Measurements from ENCODE around the gene PCDH11Y. TPM values are rescaled to one million over a fixed set of nuclear protein-coding genes. Genes with fewer than 3 reads are reported as not detected.
"Not testable (repeated sequence)": the region's sequence is repeated elsewhere in the genome, so short reads cannot be mapped to it uniquely, and the experiment has no call there.

PCDH11Y gene
- polyA plus RNA-seq (2014; cell fraction: cytosol; rRNA removed), result not detected in 2 replicates
- polyA plus RNA-seq (2014; cell fraction: nucleus; rRNA removed), result not detected in 2 replicates

DNA sequence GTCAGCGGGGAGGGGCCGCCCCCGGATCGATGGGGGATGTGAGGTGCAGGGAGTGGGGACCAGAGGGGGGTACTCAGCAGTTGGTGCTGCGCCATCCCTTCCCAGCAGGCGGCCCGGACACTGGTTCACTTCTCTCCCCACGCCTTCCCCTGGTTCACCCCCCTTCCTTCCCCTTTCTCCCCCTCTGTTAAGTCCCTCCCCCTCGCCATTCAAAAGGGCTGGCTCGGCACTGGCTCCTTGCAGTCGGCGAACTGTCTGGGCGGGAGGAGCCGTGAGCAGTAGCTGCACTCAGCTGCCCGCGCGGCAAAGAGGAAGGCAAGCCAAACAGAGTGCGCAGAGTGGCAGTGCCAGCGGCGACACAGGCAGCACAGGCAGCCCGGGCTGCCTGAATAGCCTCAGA is at the start of gene PCDH11Y:
TSS of gene PCDH11Y (plus strand) at position 240 of the 400 bp plus-strand sequence. CDS start 56,804 bp downstream, outside the sequence.
- not testable (repeated sequence) for DNase-seq (ENCODE audit: low spot score)

DNA sequence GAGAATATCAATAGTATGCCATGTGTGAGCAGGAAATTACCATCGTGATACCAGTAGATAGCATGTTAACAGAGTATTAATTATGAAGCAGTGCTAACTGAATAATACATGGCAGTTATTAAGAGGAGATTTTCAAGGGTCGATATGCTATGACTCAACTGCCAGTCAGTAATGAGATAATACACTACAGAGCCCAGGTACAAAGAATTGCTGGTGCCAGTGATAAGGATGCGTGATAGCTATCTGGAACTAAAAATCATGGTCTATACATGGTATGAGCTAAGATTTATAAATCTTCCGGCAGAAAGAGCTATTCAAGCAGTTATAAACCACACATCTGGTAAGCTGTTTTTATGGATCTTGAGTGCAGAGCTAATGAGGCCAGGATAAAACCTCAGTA is 32.2 kb upstream of the PCDH11Y start:
- not testable (repeated sequence) for DNase-seq (ENCODE audit: low spot score)

- DNase-seq (ENCODE audit: low spot score), result not testable (repeated sequence)
Measured at GRCh38 chrY:4991743-4992400, 8.2 kb upstream of the PCDH11Y start.

- DNase-seq (ENCODE audit: low spot score), result not testable (repeated sequence)
Measured at GRCh38 chrY:4994892-4995291, 5.2 kb upstream of the PCDH11Y start.

GRCh38 chrY:5002476-5003184 is 2.5 kb downstream of the PCDH11Y start:
- not testable (repeated sequence) for DNase-seq (ENCODE audit: low spot score)

DNA sequence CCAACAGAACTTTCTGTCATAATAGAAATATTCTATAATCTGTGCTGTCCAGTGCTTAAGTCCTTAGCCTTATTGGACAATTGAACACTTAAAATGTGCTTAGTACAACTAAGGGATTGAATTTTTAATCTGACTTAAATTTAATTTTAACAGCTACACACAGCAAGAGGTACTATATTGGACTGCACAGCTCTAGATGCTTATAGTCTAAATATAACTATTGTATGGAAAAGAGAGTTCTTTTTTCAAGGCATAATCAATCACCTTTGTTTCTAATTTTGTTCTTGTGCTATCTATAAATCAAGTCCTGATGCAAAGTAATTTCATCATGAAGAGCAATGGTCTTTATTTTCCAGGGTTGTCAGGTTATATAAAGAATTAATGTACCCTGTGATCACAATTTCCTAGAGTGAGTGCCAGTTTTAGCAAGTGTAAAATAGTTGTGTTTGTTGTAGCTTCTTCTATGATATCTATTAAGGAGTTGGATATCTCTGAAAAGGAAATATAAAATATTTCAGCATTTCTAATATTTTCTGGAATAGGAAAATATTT is 39.0 kb downstream of the PCDH11Y start:
- DNase-seq (ENCODE audit: low spot score), result not testable (repeated sequence)

DNA sequence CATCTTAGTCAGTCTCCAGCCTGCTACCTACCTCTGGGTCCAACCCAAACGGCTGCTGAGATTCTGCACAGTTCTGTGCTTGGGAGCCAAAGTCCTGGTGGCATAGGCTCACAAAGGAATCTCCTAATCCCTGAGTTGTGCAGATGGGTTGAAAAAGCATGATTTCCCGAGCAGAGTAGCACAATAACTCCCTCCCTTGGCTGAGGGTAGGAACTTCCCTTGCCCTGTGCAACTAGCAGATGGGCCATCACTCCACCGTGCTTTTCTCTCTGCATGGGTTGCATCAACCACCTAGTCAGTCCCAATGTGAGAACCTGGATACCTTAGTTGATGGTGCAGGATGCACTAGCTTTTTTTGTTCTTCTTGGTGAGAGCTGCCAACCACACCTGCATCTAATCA is 82.9 kb downstream of the PCDH11Y start:
- DNase-seq (ENCODE audit: low spot score), result not testable (repeated sequence)

DNA sequence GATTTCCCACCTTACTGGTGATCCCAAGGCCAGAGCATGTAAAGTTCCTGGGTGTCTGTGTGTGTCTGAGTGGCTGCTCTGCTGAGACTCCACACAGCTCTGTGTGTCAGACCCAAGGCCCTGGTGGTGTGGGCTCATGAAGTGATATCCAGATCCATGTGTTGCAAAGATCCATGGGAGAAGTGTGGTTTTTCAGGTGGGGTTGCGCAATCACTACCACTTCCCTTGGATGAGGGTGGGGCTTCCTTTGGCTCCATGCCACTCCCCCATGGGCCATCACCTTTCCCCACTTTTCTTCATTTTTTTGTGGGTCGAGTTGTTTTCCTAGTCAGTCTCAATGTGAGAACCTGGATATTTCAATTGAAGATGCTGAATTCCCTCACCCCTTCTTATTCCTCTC is 182.9 kb downstream of the PCDH11Y start:
- not testable (repeated sequence) for DNase-seq (ENCODE audit: low spot score)

DNA sequence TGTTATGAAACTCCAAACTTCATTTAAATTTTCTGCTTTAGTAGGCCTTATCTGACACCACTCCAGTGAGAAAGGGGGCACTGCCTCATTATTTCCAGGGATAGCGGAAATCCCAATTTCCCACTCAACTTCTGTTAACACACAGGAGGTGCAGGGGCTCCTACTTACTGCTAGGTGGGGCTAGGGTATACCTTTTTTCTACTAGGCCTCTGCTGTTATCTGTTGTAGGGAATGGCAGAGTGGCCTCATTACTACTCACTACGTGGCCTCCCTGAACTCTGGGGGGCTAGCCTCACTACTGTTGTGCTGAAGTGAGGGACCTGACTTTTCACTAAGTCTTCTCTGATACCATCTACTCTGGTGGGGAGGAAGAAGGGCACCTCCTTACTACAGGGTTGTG is 215.0 kb downstream of the PCDH11Y start:
- DNase-seq (ENCODE audit: low spot score), result not testable (repeated sequence)

- not testable (repeated sequence) for DNase-seq (ENCODE audit: low spot score)
Measured at GRCh38 chrY:5324931-5325330, 324.8 kb downstream of the PCDH11Y start.

- not testable (repeated sequence) for DNase-seq (ENCODE audit: low spot score)
Measured at GRCh38 chrY:5342220-5342619, 342.1 kb downstream of the PCDH11Y start.

DNA sequence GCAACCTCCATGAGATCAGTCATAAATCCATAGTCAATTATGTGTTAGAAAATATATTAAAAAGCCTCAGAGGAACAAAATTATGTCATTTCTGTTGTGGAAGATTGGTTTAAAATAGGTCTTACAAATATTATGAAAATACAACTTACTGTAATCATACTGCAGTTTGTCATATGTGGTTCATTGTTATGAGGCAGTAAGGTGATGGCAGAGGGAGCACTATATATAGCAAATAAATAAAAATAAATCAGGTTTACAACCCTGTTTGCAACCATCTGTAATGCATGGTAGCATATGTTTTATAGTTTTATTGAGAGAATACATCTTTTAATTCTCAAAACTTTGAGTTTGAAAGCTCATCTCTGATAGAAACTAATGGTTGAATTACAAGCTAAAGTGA is 543.6 kb downstream of the PCDH11Y start:
- not testable (repeated sequence) for DNase-seq (ENCODE audit: low spot score)

DNA sequence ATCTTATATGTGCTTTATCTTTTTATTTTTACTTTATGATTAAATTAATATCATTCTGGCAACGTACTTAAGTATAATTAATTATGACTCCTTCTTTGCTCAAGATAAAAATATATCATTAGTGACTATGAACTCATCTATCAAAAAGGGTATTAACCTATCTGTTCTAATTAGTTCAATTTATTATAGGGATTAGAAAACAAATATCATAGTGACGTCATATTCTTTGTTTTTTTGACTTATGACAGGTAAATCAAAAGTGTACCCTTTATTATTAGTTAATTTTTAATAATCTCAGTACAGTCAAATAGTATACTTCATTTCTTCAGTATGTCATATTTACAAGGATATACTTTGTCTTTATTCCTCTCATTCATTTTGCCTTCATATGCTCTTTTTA is 638.5 kb downstream of the PCDH11Y start:
- DNase-seq (ENCODE audit: low spot score), result not testable (repeated sequence)

DNA sequence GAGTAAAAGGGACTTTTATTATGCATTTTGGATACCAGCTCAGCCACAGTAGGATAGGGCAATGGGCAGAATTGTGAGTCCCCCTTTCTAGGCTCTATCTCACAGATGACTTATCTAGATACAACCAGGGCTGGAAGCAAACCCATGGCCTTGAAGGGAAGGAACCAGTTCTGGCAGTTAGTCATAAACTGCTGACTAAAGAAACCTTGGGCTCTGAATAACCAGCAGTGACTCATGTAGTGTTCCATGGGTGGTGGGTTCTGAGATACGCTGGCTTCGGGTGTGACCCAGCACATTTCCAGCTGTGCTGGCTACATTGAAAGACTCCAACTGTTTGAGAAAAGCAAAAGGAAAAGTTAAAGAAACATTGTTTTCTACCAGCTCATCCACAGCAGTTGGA is 679.2 kb downstream of the PCDH11Y start:
- not testable (repeated sequence) for DNase-seq (ENCODE audit: low spot score)

DNA sequence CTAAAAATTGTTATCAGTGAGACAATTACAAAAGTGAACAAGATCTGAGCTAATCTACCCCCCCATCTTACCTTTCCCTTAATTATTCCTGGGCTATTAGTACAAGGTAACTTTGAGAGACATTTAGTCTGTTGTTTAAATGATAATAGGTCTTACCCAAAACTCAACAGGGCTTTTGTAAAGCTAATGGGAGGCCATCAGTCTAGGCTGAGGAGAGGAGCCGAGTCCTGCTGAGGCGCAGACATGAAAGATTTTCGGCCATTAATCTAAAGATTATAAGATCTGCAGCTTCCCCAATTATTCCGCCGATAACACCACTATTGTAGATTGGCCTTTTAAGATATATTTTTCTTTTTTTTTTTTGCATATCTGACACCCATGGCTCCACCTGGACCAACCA is 708.6 kb downstream of the PCDH11Y start:
- not testable (repeated sequence) for DNase-seq (ENCODE audit: low spot score)

- not testable (repeated sequence) for DNase-seq (ENCODE audit: low spot score)
Measured at GRCh38 chrY:5709788-5710381, 709.8 kb downstream of the PCDH11Y start.

- not testable (repeated sequence) for DNase-seq (ENCODE audit: low spot score)
Measured at GRCh38 chrY:5761403-5761802, 761.3 kb downstream of the PCDH11Y start.

DNA sequence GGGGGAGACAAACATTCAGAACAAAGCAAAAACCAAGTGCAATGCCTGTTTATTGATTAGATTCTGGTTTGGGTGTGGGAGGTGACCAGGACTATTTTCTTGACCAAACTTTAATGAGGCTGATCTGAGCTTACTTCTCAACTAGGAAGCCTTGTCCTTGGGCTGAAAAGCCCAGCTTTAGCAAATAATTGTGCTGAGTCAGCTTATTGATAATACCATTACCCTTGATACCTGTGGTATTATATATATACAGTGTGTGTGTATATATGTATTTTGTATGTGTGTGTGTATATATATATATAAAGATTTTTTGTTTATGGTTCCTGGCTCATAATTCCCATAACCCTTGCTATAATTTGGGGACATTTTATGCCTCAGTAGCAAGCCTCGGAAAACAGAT is 776.4 kb downstream of the PCDH11Y start:
- DNase-seq (ENCODE audit: low spot score), result not testable (repeated sequence)
